Right cardiac atrium (tissue), 5 donors: ENCODE measurements around the gene YIPF6. TPM values are rescaled to one million over a fixed set of nuclear protein-coding genes. Genes with fewer than 3 reads are reported as not detected.
"Not testable (repeated sequence)": the region's sequence is repeated elsewhere in the genome, so short reads cannot be mapped to it uniquely, and the experiment has no call there.

ENCODE experiments used
- ATAC-seq, 2 donors: fragments of 200-7000 bp; cut with Tn5 transposase; one replicate each; pipeline versions ENCODE4 v1.8.0 to v1.9.1; 2020; ENCODE audit warnings: moderate library complexity in 2 of 2, mild to moderate bottlenecking in 1 of 2
- DNase-seq, 3 donors: peaks; one replicate each; pipeline ENCODE4 v3.0.0-alpha.2; 2020
- H3K27ac ChIP-seq: one replicate; pipeline ENCODE4 v1.5.1; 2013; ENCODE audit warnings: mild to moderate bottlenecking, low read length, control low read depth, moderate library complexity
- H3K27me3 ChIP-seq: one replicate; pipeline ENCODE4 v1.6.1; 2013; ENCODE audit not compliant: control insufficient read depth, insufficient read depth
- H3K4me1 ChIP-seq: one replicate; pipeline ENCODE4 v1.6.1; 2013; ENCODE audit warnings: low read length; ENCODE audit not compliant: control insufficient read depth, insufficient read depth
- H3K4me3 ChIP-seq: one replicate; pipeline ENCODE4 v1.5.1; 2013; ENCODE audit warnings: low read length, control low read depth
- H3K9me3 ChIP-seq: one replicate; pipeline ENCODE4 v1.6.1; 2013; ENCODE audit warnings: low read length; ENCODE audit not compliant: control insufficient read depth
- WGBS: extraction: QIAGEN DNeasy Blood & Tissue Kit; methylation state at CpG from one replicate; pipeline ENCODE4 v1.1.7; 2013; 5-methylcytosine and 5-hydroxymethylcytosine counted together
- intact Hi-C, 4 donors: fragments of 100-400 bp; cut with DNase I; formaldehyde crosslinking; loops; one replicate each; pipeline versions ENCODE4 v1.11.0 to v1.14.0; 2022 to 2023
- polyA plus RNA-seq: library from polyadenylated mRNA; stranded (reverse); fragments of 200-250 nt; gene quantifications from one replicate; pipeline ENCODE4 v1.2.3, GENCODE V29; 2013
- total RNA-seq, 4 donors: library from RNA; stranded (reverse); fragmentation: NEBNext Ultra II Directional; extraction: Animal tissue kit (Norgen Biotek cat#: 25700); gene quantifications; one replicate each; pipeline ENCODE4 v1.2.1, GENCODE V29; 2021
- donor health status: healthy with polysubstance abuse.
- donor health status: DM: no; HTN: yes; CAD: no.
- donor health status: DM: no; HTN: no; CAD: no.
- donor health status: DM: no; HTN: yes; CAD: no; lungs with severe emphysema.
- donor health status: DM: yes; HTN: yes; CAD: no.

Gene YIPF6
- total and polyA plus RNA-seq, 5 donors, result 9.5 to 32.4 (median 25.0) TPM

DNA sequence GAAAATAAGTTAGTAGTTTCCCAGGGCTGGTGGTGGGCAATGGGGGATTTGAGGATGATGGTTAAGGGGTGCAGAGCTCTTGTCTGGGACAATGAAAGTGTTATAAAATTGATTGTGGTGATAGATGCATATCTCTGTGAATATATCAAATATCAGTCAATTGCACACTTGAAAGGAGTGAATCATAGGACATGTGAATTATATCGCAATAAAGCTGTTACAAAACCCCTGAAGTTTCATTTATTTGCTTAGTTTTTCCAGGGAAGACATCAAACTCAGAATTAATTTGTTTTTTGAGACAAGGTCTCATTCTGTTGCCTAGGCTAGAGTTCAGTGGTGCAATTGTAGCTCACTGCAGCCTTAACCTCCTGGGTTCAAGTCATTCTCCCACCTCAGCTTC is 17.9 kb upstream of the YIPF6 start:
- no peak for DNase-seq
- Histone ChIP-seq H3K27me3 (no peaks in the 10 kb centered on the region), H3K9me3 (no peaks in the 10 kb centered on the region), H3K4me1 (no peaks in the 10 kb centered on the region), H3K4me3 (no peak overlapping the region), H3K27ac (no peak overlapping the region)
- intact Hi-C loops, result no loop called here
- ATAC-seq, result no peak
- 92% methylated on average over 1 of the region's 1 CpG for WGBS

DNA sequence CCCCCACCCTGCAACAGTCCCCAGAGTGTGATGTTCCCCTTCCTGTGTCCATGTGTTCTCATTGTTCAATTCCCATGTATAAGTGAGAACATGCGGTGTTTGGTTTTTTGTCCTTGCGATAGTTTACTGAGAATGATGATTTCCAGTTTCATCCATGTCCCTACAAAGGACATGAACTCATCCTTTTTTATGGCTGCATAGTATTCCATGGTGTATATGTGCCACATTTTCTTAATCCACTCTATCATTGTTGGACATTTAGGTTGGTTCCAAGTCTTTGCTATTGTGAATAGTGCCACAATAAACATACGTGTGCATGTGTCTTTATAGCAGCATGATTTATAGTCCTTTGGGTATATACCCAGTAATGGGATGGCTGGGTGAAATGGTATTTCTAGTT is 12.7 kb upstream of the YIPF6 start:
- intact Hi-C loops, H3K27ac ChIP-seq, H3K4me1 ChIP-seq, H3K4me3 ChIP-seq, ATAC-seq, DNase-seq, H3K27me3 ChIP-seq, H3K9me3 ChIP-seq: not testable (repeated sequence)
- WGBS, result 100% methylated on average over 3 of the region's 3 CpGs

DNA sequence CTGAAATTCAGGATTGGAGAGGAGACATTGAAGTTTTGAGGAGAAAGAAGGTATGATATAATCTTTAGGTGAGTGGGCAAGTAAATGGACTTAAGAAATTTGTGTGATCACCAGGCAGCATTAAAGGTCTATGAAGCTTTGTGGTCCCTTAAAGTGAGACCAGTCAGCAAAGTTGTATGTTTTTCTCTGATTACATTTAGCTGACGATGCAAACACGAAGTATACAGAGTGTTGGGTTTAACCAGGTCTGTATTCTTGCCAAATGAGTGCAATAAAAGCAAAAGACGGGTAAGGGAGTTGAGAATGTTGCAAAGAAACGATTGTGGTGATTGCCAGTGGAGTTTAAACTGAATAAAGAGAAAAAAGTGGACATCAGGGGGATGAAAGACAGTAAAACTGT is 11.6 kb upstream of the YIPF6 start:
- Histone ChIP-seq H3K9me3 (no peaks in the 10 kb centered on the region), H3K27ac (no peak overlapping the region), H3K27me3 (no peaks in the 10 kb centered on the region), H3K4me1 (no peaks in the 10 kb centered on the region), H3K4me3 (no peak overlapping the region)
- DNase-seq (no peak), ATAC-seq (no peak)
- WGBS, result 58% methylated on average over 4 of the region's 4 CpGs
- intact Hi-C loops, result no loop called here

DNA sequence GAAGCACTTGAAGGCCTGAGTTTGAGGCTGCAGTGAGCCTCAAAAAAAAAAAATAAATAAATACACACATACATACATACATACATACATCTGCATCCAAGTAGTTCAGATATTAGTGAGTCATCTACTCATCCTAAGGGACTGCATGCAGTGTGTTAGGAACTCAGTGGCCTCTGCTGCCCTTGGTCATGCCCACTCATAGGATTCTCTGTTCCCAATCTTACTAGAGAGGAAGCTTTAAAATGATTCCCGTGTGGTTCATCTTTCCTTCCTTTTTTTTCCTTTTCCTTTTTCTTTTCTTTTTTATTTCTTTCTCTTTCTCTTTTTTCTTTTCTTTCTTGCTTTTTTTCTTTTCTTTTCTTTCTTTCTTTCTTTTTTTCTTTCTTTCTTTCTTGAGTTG is 10.9 kb upstream of the YIPF6 start:
- Histone ChIP-seq H3K27ac (no peak overlapping the region), H3K4me3 (no peak overlapping the region), H3K27me3 (no peaks in the 10 kb centered on the region), H3K4me1 (no peaks in the 10 kb centered on the region), H3K9me3 (no peaks in the 10 kb centered on the region)
- intact Hi-C loops, result no loop called here
- ATAC-seq (no peak), DNase-seq (no peak)
- WGBS, result 89% methylated on average over 1 of the region's 1 CpG

DNA sequence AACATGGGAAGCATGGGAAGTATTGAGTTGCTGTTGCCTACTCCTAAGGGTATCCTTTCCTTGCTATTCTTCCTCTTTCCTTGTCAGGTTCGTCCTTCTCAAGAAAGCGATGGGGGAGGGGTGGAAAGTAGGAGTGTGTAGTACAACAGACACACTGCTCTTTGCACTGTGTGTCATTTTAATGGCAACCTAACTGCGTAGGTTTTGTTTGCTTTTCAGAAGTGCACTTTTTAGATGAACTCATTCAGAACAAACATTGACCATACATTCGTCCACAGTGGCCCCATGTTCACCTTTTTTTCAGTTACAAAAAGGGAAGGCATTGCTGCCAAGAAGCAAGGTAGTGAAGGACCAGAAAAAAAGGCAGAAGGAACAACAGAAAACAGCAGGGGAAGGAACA is 10.2 kb upstream of the YIPF6 start:
- Histone ChIP-seq H3K4me1 (no peaks in the 10 kb centered on the region), H3K27ac (no peak overlapping the region), H3K4me3 (no peak overlapping the region), H3K9me3 (no peaks in the 10 kb centered on the region), H3K27me3 (no peaks in the 10 kb centered on the region)
- WGBS, result 63% methylated on average over 4 of the region's 4 CpGs
- DNase-seq (no peak), ATAC-seq (no peak)
- intact Hi-C loops, result no loop called here

DNA sequence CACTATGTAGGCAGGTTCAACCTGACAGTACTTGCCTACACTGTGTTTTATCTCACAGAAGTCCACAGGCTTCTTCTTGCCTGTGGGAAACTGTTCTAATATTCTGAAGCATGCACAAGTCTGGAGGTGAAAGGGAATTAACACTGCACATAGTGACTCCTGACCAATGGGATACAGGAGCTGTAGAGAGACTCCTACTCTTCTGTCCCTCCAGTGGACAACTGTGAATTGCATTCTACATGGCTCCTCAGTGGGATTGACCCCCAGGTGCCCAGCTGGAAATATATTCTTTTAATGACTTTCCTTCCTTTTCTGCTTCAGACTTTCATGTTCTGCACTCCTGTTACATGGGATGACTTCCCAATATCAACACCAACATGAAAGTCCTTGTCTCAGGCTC is 8.2 kb upstream of the YIPF6 start:
- Histone ChIP-seq H3K27me3 (no peaks in the 10 kb centered on the region), H3K4me1 (no peaks in the 10 kb centered on the region), H3K4me3 (no peak overlapping the region), H3K9me3 (no peaks in the 10 kb centered on the region), H3K27ac (no peak overlapping the region)
- intact Hi-C loops, result no loop called here
- DNase-seq (no peak), ATAC-seq (peak in 1 of 2 donors; percentile 63)

DNA sequence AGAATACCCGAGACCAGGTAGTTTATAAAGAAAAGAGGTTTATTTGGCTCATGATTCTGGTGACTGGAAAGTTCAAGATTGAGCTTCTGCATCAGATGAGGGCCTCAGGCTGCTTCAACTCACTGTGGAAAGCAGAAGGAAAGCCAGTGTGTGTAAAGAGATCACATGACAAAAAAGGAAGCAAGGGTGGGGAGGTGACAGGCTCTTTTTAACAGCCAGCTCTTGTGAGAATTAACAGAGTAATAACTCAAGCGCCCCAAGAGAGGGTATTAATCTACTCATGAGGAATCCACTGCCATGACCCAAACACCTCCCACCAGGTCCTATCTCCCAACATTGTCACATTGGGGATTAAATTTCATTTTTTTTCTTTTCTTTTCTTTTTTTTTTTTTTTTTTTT is 6.3 kb upstream of the YIPF6 start:
- no peak overlapping the region for H3K4me3 ChIP-seq
- intact Hi-C loops, result no loop called here
- no peak for DNase-seq
- ATAC-seq, result no peak
- H3K27ac ChIP-seq, result no peak overlapping the region
- H3K4me1 ChIP-seq, result no peaks in the 10 kb centered on the region
- 68% methylated on average over 2 of the region's 2 CpGs for WGBS
- H3K9me3 ChIP-seq, result no peaks in the 10 kb centered on the region
- H3K27me3 ChIP-seq, result no peaks in the 10 kb centered on the region

DNA sequence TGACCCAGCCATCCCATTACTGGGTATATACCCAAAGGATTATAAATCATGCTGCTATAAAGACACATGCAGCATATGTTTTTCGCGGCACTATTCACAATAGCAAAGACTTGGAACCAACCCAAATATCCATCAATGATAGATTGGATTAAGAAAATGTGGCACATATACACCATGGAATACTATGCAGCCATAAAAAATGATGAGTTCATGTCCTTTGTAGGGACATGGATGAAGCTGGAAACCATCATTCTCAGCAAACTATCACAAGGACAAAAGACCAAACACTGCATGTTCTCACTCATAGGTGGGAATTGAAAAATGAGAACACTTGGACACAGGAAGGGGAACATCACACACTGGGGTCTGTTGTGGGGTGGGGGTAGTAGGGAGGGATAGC is 5.1 kb upstream of the YIPF6 start:
- ATAC-seq, H3K9me3 ChIP-seq, H3K4me3 ChIP-seq, intact Hi-C loops, H3K27ac ChIP-seq, H3K27me3 ChIP-seq, DNase-seq, H3K4me1 ChIP-seq: not testable (repeated sequence)
- 96% methylated on average over 2 of the region's 2 CpGs for WGBS

DNA sequence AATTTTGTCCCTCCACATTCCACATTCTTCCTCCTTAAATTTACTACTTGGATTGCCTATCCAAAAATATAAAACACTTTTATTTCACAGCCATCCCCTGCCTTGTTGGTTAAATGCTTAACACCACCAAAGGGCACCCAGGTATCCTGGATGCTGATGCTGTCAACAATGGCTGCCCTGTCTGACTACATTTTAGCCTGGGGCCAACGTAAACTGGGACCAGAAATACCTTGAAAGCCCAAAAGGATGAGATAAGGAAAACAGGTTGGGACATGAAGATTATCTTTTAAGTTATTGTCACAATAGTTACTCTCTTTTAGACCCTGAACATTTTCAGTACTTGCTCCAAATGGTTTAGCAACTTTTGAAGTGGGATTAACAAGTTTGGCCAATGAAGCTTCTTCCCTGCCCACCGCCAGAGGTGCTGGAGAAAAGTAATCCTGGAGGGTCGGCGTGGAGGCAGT is 775 bp upstream of the YIPF6 start:
- ATAC-seq (no peak), DNase-seq (no peak)
- H3K27ac ChIP-seq, result peak overlapping the region; percentile 95
- no peaks in the 10 kb centered on the region for H3K9me3 ChIP-seq
- H3K4me1 ChIP-seq, result no peaks in the 10 kb centered on the region
- H3K4me3 ChIP-seq, result peak overlapping the region; percentile 76
- intact Hi-C loops, result no loop called here
- H3K27me3 ChIP-seq, result no peaks in the 10 kb centered on the region
- WGBS, result 0% methylated on average over 4 of the region's 4 CpGs

DNA sequence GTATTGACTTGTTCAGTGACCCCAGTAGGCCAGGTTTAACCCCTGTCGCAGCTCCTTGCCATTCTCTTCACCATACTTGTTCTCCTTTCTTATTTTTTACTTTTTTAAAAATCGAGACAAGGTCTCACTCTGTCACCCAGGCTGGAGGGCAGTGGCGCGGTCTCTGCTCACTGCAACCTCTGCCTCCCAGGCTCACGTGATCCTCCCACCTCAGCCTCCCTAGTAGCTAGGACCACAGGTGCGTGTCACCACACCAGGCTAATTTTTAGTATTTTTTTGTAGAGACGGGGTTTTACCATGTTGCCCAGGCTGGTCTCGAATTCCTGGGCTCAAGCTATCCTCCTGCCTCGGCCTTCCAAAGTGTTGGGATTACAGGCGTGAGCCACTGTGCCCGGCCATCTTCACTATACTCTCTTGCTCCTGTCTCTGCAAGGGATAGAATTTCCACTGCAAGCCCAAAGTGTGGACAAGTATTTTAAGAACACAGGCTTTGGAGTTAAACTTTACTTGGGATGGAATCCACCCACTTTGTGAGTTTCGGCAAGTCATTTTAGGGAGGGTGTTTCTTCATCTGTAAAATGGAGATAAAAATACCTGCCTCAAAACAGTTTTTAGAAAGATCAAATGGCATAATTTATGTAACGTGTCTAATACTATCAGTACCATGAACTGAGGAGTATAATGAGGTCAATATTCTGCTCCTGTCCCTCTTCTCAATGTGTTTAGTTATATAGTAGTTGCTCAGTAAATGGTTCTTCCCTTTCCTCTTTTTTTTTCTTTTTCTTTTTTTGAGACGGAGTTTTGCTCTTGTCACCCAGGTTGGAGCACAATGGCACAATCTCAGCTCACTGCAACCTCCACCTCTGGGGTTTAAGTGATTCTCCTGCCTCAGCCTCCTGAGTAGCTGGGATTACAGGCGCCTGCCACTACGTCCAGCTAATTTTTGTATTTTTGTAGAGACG is 973 bp downstream of the YIPF6 start:
- peak overlapping the region; percentile 76 for H3K4me3 ChIP-seq
- WGBS, result 80% methylated on average over 17 of the region's 17 CpGs
- H3K9me3 ChIP-seq, result no peaks in the 10 kb centered on the region
- no peak overlapping the region for H3K27ac ChIP-seq
- intact Hi-C loops, result loop anchor here in 1 of 4 donors (10.0 kb wide), 1 partner anchor 305 kb away; no protein-coding TSS in a partner anchor
- ATAC-seq (no peak), DNase-seq (no peak)
- no peaks in the 10 kb centered on the region for H3K4me1 ChIP-seq
- no peaks in the 10 kb centered on the region for H3K27me3 ChIP-seq

DNA sequence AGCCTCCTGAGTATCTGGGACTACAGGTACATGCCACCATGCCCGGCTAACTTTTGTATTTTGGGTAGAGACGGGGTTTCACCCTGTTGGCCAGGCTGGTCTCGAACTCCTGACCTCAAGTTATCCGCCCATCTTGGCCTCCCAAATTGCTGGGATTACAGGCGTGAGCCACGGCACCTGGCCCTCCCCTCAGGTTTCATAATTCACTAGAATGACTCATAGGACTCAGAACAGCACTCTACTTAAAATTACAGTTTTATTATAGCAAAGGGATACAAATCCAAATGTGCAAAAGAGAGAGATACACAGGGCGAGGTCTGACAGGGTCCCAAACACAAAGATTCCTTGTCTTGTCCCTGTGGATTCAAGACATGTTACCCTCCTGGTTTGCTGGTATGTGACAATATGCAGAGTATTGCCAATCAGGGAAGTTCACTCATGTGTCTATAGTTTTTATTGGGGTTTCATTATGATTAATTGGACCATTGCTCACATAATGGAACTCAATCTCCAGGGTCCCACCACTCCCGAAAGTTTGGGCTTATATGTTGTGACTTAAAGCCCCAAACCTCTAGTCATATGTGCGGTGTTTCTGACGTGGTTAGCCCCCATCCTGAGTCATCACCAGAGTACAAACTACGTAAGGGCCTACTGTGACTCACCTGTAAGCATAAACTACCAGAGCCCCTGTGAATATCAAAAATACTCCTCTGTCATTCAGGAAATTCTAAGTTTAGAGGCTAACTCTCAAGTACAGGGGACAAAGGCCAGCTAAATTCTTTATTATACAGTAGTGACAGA is 5.2 kb downstream of the YIPF6 start:
- Histone ChIP-seq H3K4me1 (no peaks in the 10 kb centered on the region), H3K4me3 (no peak overlapping the region), H3K27ac (no peak overlapping the region), H3K9me3 (no peaks in the 10 kb centered on the region), H3K27me3 (no peaks in the 10 kb centered on the region)
- no peak for ATAC-seq
- WGBS, result 87% methylated on average over 11 of the region's 11 CpGs
- intact Hi-C loops, result loop anchor here in 1 of 4 donors (10.0 kb wide), 1 partner anchor 301 kb away; no protein-coding TSS in a partner anchor
- no peak for DNase-seq
